Measurements from ENCODE around the gene DPP6. TPM values are rescaled to one million over a fixed set of nuclear protein-coding genes. Genes with fewer than 3 reads are reported as not detected.

Gene DPP6
- total RNA-seq, 2 experiments from 2014 or later, result not detected

DNA sequence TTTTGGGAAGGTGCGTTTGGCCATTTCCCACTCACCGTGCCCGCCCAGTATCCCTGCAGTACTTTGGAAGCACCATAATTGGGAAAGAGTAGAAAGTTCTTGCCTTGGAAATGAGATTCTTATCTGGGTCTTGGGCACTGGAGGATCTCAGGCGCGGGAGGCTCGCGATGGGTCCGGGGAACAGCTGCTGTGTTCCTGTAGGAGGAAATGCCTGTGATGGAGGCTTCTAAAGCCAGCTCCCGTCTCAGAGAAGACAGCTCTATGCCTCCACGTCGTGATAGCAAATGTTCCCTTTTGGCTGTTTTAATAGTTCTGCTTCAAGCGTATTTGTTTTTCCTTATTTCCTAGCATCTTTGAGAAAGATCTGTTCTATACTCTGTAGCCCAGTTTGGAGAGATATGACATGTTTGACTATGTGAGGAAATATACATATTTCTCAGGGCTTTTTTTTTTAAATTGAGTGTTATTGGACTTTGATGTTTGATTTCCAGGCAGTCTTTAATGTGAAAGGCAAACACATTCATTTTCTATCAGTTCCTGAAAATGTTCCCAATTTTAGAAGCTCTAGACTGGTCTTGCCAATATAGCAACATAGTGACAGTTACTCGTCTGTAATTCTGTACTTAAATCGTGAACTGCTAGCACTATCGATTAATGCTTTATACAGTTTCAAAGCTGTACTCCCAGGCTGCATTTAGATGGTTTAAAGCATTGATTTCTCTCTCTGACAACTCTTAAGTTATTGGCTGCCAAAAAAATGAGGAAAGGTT lies 280.8 kb downstream of the DPP6 start:
- Histone ChIP-seq H2AFZ (ENCODE audit: low read length) (no peak overlapping the region), H3K9me3 (ENCODE audit: low read length) (no peaks in the 10 kb centered on the region), H3K79me2 (ENCODE audit: insufficient read depth, low read depth, low read length) (no peaks in the 10 kb centered on the region), H4K20me1 (ENCODE audit: insufficient read depth, low read length) (no peaks in the 10 kb centered on the region), H3K9me2 (ENCODE audit: insufficient read depth, low read length) (no peaks in the 10 kb centered on the region), H3K27ac (ENCODE audit: low read depth, low read length, poor library complexity, severe bottlenecking) (no peak overlapping the region), H3K4me1 (ENCODE audit: insufficient read depth, low read length, poor library complexity, severe bottlenecking) (no peaks in the 10 kb centered on the region), H3K36me3 (ENCODE audit: insufficient read depth, low read length) (no peaks in the 10 kb centered on the region), H3K4me3 (ENCODE audit: low read depth, low read length, poor library complexity, severe bottlenecking) (no peak overlapping the region), H3K4me2 (ENCODE audit: low read length) (no peak overlapping the region)
- DNase-seq (ENCODE audit: low spot score), result no peak
- no peak for TF ChIP-seq EZH2phosphoT487 (IDR thresholded peaks at IDR 0.05; ENCODE audit: borderline replicate concordance, low read depth, low read length)
- TF ChIP-seq, protein P1, sequence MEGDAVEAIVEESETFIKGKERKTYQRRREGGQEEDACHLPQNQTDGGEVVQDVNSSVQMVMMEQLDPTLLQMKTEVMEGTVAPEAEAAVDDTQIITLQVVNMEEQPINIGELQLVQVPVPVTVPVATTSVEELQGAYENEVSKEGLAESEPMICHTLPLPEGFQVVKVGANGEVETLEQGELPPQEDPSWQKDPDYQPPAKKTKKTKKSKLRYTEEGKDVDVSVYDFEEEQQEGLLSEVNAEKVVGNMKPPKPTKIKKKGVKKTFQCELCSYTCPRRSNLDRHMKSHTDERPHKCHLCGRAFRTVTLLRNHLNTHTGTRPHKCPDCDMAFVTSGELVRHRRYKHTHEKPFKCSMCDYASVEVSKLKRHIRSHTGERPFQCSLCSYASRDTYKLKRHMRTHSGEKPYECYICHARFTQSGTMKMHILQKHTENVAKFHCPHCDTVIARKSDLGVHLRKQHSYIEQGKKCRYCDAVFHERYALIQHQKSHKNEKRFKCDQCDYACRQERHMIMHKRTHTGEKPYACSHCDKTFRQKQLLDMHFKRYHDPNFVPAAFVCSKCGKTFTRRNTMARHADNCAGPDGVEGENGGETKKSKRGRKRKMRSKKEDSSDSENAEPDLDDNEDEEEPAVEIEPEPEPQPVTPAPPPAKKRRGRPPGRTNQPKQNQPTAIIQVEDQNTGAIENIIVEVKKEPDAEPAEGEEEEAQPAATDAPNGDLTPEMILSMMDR (conservative IDR thresholded peaks at IDR 0.05; ENCODE audit: low read length), result no peak
- intact Hi-C loops (cut with micrococcal nuclease; ENCODE audit: unreplicated experiment), result no loop called here
- no TSS peak for BruUV-seq (replicated peaks)
- POLR2A ChIA-PET, result no interaction called here
- CTCF ChIA-PET (ENCODE audit: unreplicated experiment), result no interaction called here

DNA sequence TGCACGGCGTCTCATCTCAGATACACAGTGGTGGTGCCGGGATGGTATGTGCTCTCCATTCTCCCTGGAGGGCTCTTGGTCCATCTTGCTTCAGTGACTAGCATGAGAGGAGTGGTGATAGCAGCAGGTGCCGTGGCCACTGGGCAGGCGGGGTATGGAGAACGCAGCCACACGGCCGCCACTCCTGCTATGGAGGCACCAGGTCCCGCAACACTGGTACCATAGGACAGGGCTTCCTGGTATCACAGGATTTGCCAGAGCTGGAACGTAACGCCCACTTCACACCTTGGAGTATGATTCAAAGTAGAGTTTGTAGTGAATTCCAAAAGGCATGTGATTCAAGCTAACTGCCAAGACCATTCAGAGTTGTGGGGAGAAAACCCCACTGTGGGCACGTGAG lies 284.1 kb downstream of the DPP6 start:
- no peaks in the 10 kb centered on the region for H4K20me1 ChIP-seq (ENCODE audit: insufficient read depth, low read length)
- H3K27ac ChIP-seq (ENCODE audit: low read depth, low read length, poor library complexity, severe bottlenecking), result no peak overlapping the region
- no peak overlapping the region for H3K4me2 ChIP-seq (ENCODE audit: low read length)
- H2AFZ ChIP-seq (ENCODE audit: low read length), result no peak overlapping the region
- H3K9me3 ChIP-seq (ENCODE audit: low read length), result no peaks in the 10 kb centered on the region
- no peaks in the 10 kb centered on the region for H3K4me1 ChIP-seq (ENCODE audit: insufficient read depth, low read length, poor library complexity, severe bottlenecking)
- intact Hi-C loops (cut with micrococcal nuclease; ENCODE audit: unreplicated experiment), result no loop called here
- DNase-seq (ENCODE audit: low spot score), result no peak
- no peaks in the 10 kb centered on the region for H3K36me3 ChIP-seq (ENCODE audit: insufficient read depth, low read length)
- TF ChIP-seq, protein P1 (conservative IDR thresholded peaks at IDR 0.05; ENCODE audit: low read length), result no peak
- no peak for TF ChIP-seq EZH2phosphoT487 (IDR thresholded peaks at IDR 0.05; ENCODE audit: borderline replicate concordance, low read depth, low read length)
- H3K4me3 ChIP-seq (ENCODE audit: low read depth, low read length, poor library complexity, severe bottlenecking), result no peak overlapping the region
- no peaks in the 10 kb centered on the region for H3K9me2 ChIP-seq (ENCODE audit: insufficient read depth, low read length)
- ChIA-PET CTCF (ENCODE audit: unreplicated experiment) (no interaction called here), POLR2A (no interaction called here)
- BruUV-seq (replicated peaks), result no TSS peak
- H3K79me2 ChIP-seq (ENCODE audit: insufficient read depth, low read depth, low read length), result no peaks in the 10 kb centered on the region

DNA sequence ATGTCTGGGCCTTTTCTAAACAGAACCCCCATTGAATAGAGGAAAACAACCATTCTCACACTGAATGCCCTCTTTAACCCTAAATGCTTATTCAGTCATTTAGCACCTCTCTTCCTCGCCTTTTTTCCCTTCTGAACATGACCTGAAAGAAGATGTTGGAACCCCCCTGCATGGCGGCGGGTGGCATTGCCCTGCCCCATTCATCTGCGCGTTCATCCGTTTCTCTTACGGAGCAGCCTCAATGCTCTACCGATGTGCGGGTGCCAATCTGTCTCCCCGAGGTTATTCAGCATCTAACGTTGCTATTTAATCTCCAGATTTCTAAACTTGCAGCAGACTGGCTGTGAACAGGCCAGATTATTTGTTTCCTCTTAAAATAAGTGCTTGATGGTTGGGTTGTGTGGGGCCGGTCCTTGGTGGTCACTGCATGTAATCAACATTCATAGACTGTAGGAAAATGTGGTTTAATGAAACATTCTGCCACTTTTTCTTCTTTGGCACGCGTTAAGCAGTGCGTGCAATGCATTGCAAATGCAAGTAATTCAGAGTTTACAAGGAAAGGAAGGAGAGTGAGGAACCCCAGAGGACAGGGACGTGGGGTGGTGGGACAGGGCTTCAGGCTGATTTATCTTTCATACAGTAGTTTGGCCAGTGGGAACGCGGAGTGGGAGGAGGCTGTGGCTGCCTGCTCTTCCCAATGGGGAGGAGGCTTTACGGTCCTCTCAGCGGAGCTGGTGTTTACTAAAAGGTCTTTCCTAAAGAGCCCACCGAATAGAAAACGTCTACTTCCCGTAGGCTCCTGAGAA lies 286.7 kb downstream of the DPP6 start:
- DNase-seq (ENCODE audit: low spot score), result no peak
- TF ChIP-seq EZH2phosphoT487 (IDR thresholded peaks at IDR 0.05; ENCODE audit: borderline replicate concordance, low read depth, low read length), result no peak
- CTCF ChIA-PET (ENCODE audit: unreplicated experiment), result no interaction called here
- no TSS peak for BruUV-seq (replicated peaks)
- intact Hi-C loops (cut with micrococcal nuclease; ENCODE audit: unreplicated experiment), result no loop called here
- Histone ChIP-seq H3K4me2 (ENCODE audit: low read length) (no peak overlapping the region), H3K9me3 (ENCODE audit: low read length) (no peaks in the 10 kb centered on the region), H3K36me3 (ENCODE audit: insufficient read depth, low read length) (no peaks in the 10 kb centered on the region), H4K20me1 (ENCODE audit: insufficient read depth, low read length) (no peaks in the 10 kb centered on the region), H2AFZ (ENCODE audit: low read length) (no peak overlapping the region), H3K79me2 (ENCODE audit: insufficient read depth, low read depth, low read length) (no peaks in the 10 kb centered on the region), H3K4me1 (ENCODE audit: insufficient read depth, low read length, poor library complexity, severe bottlenecking) (no peaks in the 10 kb centered on the region), H3K27ac (ENCODE audit: low read depth, low read length, poor library complexity, severe bottlenecking) (no peak overlapping the region), H3K9me2 (ENCODE audit: insufficient read depth, low read length) (no peaks in the 10 kb centered on the region), H3K4me3 (ENCODE audit: low read depth, low read length, poor library complexity, severe bottlenecking) (no peak overlapping the region)
- POLR2A ChIA-PET, result no interaction called here
